ENCODE measurements around the gene NAPB. TPM values are rescaled to one million over a fixed set of nuclear protein-coding genes. Genes with fewer than 3 reads are reported as not detected.
A peak's percentile ranks its signal among the peaks of the same experiment; 100 is the strongest.

NAPB gene
- polyA plus RNA-seq, 1 experiment, result 6.4 TPM

DNA sequence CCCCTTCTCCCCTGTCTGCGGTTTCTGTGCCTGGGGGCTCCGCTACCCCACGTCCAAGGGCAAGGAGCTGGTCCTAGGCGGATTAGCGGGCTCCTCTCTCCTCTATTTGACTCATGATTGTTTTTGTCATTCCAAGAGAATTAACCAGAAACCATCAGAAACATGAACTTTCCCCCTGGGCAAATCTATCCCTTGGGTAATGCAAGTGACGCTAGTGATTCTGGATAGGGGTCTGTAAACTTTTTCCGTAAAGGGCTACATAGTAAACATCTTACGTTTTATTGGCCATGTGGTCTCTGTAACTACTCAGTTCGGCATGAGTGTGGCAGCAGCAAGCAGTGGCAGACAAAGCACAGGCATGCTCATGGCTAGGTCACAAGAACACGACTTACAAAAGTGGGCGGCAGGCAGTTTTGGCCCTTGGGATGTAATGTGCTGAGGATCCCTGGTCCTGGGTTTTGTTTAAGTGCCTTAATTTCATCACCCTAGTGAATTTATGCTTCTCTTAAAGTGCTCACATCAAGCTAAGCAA lies 30.7 kb upstream of the NAPB start:
- H3K27ac ChIP-seq (ENCODE audit: low read depth, low read length), result no peak overlapping the region
- H3K9me3 ChIP-seq (ENCODE audit: control insufficient read depth, insufficient read depth, low read length), result no peaks in the 10 kb centered on the region; the same call in 1 of the 2 replicates
- CTCF ChIA-PET, result interaction anchor here (0.6 kb wide), 1 partner anchor 16 kb away, joined by 3 read pairs; no protein-coding TSS in a partner anchor
- no peak overlapping the region for H3K4me3 ChIP-seq (ENCODE audit: low read depth, low read length)
- POLR2A ChIA-PET, result no interaction called here
- no peak for DNase-seq (ENCODE audit: low read depth, low spot score)
- TF ChIP-seq, protein P1, sequence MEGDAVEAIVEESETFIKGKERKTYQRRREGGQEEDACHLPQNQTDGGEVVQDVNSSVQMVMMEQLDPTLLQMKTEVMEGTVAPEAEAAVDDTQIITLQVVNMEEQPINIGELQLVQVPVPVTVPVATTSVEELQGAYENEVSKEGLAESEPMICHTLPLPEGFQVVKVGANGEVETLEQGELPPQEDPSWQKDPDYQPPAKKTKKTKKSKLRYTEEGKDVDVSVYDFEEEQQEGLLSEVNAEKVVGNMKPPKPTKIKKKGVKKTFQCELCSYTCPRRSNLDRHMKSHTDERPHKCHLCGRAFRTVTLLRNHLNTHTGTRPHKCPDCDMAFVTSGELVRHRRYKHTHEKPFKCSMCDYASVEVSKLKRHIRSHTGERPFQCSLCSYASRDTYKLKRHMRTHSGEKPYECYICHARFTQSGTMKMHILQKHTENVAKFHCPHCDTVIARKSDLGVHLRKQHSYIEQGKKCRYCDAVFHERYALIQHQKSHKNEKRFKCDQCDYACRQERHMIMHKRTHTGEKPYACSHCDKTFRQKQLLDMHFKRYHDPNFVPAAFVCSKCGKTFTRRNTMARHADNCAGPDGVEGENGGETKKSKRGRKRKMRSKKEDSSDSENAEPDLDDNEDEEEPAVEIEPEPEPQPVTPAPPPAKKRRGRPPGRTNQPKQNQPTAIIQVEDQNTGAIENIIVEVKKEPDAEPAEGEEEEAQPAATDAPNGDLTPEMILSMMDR (IDR thresholded peaks at IDR 0.05; ENCODE audit: low read depth, low read length), result no peak
- H3K27me3 ChIP-seq (ENCODE audit: control insufficient read depth, insufficient read depth, low read length), result no peaks in the 10 kb centered on the region

DNA sequence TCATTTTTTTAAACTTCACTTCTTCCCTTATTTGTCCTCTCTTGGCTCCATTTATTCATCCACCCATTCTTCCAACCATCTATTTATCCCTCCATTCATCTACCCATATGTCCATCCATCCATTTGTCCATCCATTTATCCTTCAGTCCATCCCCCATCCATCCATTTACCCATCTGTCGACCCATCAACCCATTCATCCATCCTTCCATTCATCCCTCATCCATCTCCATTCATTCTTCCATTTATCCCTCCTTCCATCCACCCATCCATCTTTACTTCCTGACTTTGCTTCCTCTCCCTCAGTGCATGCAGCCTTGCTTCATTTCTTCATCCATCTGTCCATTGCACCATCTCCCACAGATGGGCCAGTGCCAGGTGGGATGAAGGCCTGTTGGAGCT lies 29.6 kb upstream of the NAPB start:
- Histone ChIP-seq H3K9me3 (ENCODE audit: control insufficient read depth, insufficient read depth, low read length) (no peaks in the 10 kb centered on the region; the same call in 1 of the 2 replicates), H3K4me3 (ENCODE audit: low read depth, low read length) (no peak overlapping the region), H3K27me3 (ENCODE audit: control insufficient read depth, insufficient read depth, low read length) (no peaks in the 10 kb centered on the region), H3K27ac (ENCODE audit: low read depth, low read length) (no peak overlapping the region)
- TF ChIP-seq, protein P1 (IDR thresholded peaks at IDR 0.05; ENCODE audit: low read depth, low read length), result no peak
- DNase-seq (ENCODE audit: low read depth, low spot score), result no peak
- ChIA-PET CTCF (interaction anchor here (0.6 kb wide), 1 partner anchor 9 kb away, joined by 4 read pairs; no protein-coding TSS in a partner anchor), POLR2A (no interaction called here)

DNA sequence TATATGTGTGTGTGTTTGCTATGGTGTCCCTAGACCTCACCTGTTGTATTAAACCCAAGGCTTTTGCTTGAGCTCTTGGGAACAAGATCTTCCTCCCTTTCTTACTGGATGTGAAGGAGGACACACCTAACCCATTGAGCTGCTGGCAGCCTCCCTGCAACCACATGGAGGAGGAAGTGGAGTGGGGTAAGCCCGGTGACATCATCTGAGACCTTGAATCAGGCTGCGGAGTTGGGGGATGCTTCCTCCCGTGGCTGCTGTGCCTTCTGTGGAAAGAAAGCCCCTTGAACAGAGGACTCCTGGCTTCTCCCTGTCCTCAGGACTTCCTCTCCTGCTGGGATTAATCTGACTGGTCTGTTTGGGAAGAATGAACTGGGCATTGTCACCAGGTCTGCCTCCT lies 28.1 kb upstream of the NAPB start:
- DNase-seq (ENCODE audit: low read depth, low spot score), result no peak
- no peak overlapping the region for H3K4me3 ChIP-seq (ENCODE audit: low read depth, low read length)
- H3K9me3 ChIP-seq (ENCODE audit: control insufficient read depth, insufficient read depth, low read length), result no peaks in the 10 kb centered on the region; the same call in 1 of the 2 replicates
- ChIA-PET POLR2A (no interaction called here), CTCF (no interaction called here)
- H3K27me3 ChIP-seq (ENCODE audit: control insufficient read depth, insufficient read depth, low read length), result no peaks in the 10 kb centered on the region
- TF ChIP-seq, protein P1 (IDR thresholded peaks at IDR 0.05; ENCODE audit: low read depth, low read length), result no peak
- no peak overlapping the region for H3K27ac ChIP-seq (ENCODE audit: low read depth, low read length)

DNA sequence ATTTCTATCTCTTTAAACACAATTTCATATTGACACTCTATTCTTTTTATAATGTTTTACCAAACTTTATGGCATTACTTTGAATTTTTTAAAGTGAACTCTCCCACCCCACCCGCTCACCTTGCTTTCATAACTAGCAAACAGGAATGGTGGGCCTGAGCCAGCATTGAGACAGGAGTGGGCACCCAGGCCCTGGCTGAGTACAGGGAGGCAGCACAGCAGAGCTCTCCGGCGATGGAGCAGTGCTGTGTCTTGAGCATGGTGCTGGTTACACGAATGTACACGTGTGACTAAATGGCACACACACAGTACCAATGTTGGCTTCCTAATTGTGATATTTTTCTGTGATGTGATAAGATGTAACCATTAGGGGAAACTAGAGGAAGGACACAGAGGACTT lies 26.9 kb upstream of the NAPB start:
- H3K9me3 ChIP-seq (ENCODE audit: control insufficient read depth, insufficient read depth, low read length), result no peaks in the 10 kb centered on the region
- CTCF ChIA-PET, result interaction anchor here (1.0 to 3.1 kb wide), 3 partner anchors 12 to 98 kb away, joined by 3 to 25 read pairs (median 4); no protein-coding TSS in a partner anchor
- no peak overlapping the region for H3K4me3 ChIP-seq (ENCODE audit: low read depth, low read length)
- DNase-seq (ENCODE audit: low read depth, low spot score), result no peak
- H3K27ac ChIP-seq (ENCODE audit: low read depth, low read length), result no peak overlapping the region
- no peaks in the 10 kb centered on the region for H3K27me3 ChIP-seq (ENCODE audit: control insufficient read depth, insufficient read depth, low read length)
- POLR2A ChIA-PET, result no interaction called here
- TF ChIP-seq, protein P1 (IDR thresholded peaks at IDR 0.05; ENCODE audit: low read depth, low read length), result no peak

DNA sequence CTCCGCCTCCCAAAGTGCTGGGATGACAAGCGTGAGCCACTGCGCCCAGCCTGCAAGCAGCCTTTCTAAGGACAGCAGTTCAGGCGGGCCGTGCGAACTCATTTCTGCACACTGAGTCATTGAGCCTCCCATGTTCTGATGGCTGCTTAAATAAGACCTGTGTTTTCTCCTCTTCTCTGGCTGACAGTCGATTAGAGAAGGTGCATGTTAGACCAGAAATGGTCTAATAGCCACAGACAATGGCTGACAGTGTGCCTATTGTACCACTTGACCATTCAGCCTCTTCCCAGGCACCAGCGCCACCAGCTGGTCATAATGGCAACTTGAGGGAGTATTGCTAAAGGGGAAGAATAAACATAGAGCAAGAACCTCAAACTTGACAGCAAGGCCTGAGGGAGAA lies 25.2 kb upstream of the NAPB start:
- TF ChIP-seq, protein P1 (IDR thresholded peaks at IDR 0.05; ENCODE audit: low read depth, low read length), result peak; percentile 57
- ChIA-PET POLR2A (no interaction called here), CTCF (interaction anchor here (1.0 to 3.1 kb wide), 5 partner anchors 10 to 755 kb away, joined by 3 to 25 read pairs (median 4); no protein-coding TSS in a partner anchor)
- DNase-seq (ENCODE audit: low read depth, low spot score), result no peak
- no peaks in the 10 kb centered on the region for H3K9me3 ChIP-seq (ENCODE audit: control insufficient read depth, insufficient read depth, low read length)
- no peak overlapping the region for H3K4me3 ChIP-seq (ENCODE audit: low read depth, low read length)
- H3K27me3 ChIP-seq (ENCODE audit: control insufficient read depth, insufficient read depth, low read length), result peaks cover 3% of the 10 kb centered on the region
- H3K27ac ChIP-seq (ENCODE audit: low read depth, low read length), result no peak overlapping the region
